Keratinocyte (primary cell): ENCODE data around the gene MEF2A.

Experiments
- EZH2 ChIP-seq: IDR thresholded peaks from one replicate; pipeline ENCODE4 v1.6.1; 2012; ENCODE audit warnings: inconsistent platforms, mild to moderate bottlenecking, low read length, moderate library complexity
- TF ChIP-seq, protein P1 (sequence below), 3 experiments: IDR thresholded peaks in 1 of 3; conservative IDR thresholded peaks in 1 of 3; optimal IDR thresholded peaks in 1 of 3; 2 replicates in 2 of 3; 3 replicates in 1 of 3; pipeline versions ENCODE3 to v1.5.1; 2011; ENCODE audit warnings: low read length in 3 of 3, mild to moderate bottlenecking in 3 of 3, moderate library complexity in 2 of 3, control low read depth in 1 of 3, inconsistent platforms in 1 of 3; ENCODE audit not compliant: insufficient read depth in 2 of 3; ENCODE audit errors: extremely low read depth in 1 of 3

DNA sequence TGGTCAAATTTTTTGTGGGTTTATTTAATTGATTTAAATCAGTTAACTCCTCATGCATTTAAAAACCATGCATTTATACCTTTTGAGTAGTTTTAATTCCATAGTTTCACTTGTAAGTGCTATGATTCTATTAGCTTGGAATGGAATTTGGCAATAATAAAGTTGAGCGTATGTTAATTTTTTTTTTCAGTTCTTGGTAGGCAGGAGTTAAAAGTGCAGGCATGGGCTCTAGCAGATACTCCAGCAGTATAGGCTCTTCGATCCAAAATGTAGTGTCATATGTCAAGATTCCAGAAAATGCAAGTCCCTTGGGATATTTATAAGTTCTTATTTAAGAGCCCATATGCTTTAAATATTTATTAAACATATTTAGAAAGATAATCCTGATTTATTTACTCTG is 97.1 kb downstream of the MEF2A start:
- TF ChIP-seq, protein P1, sequence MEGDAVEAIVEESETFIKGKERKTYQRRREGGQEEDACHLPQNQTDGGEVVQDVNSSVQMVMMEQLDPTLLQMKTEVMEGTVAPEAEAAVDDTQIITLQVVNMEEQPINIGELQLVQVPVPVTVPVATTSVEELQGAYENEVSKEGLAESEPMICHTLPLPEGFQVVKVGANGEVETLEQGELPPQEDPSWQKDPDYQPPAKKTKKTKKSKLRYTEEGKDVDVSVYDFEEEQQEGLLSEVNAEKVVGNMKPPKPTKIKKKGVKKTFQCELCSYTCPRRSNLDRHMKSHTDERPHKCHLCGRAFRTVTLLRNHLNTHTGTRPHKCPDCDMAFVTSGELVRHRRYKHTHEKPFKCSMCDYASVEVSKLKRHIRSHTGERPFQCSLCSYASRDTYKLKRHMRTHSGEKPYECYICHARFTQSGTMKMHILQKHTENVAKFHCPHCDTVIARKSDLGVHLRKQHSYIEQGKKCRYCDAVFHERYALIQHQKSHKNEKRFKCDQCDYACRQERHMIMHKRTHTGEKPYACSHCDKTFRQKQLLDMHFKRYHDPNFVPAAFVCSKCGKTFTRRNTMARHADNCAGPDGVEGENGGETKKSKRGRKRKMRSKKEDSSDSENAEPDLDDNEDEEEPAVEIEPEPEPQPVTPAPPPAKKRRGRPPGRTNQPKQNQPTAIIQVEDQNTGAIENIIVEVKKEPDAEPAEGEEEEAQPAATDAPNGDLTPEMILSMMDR (optimal IDR thresholded peaks at IDR 0.05 in 1 of 3, IDR thresholded peaks at IDR 0.05 in 1 of 3, conservative IDR thresholded peaks at IDR 0.05 in 1 of 3; ENCODE audit: extremely low read depth in 1 of 3, insufficient read depth in 2 of 3, low read length in 3 of 3), result no peak
- TF ChIP-seq EZH2, result no peak
